ENCODE results near the gene OXA1L.
"Not testable (repeated sequence)": the region's sequence is repeated elsewhere in the genome, so short reads cannot be mapped to it uniquely, and the experiment has no call there.

Gene OXA1L

DNA sequence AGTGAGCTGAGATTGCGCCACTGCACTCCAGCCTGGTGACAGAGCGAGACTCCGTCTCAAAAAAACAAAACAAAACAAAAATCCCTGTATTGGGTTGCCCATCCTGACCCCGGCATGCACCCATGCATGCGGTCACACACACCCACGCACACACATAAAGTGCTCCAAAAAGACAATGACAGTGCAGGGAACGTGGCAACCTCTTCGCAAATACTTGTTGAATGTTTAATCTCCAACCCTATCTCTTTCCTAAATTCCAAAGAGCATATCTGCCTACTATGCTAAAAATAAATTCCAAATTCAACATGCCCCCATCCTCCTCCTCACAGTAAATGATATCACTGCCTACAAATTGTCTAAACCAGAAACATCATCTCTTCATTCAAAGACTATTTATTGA lies 35.2 kb downstream of the OXA1L start:
- DNase-seq: no peak

DNA sequence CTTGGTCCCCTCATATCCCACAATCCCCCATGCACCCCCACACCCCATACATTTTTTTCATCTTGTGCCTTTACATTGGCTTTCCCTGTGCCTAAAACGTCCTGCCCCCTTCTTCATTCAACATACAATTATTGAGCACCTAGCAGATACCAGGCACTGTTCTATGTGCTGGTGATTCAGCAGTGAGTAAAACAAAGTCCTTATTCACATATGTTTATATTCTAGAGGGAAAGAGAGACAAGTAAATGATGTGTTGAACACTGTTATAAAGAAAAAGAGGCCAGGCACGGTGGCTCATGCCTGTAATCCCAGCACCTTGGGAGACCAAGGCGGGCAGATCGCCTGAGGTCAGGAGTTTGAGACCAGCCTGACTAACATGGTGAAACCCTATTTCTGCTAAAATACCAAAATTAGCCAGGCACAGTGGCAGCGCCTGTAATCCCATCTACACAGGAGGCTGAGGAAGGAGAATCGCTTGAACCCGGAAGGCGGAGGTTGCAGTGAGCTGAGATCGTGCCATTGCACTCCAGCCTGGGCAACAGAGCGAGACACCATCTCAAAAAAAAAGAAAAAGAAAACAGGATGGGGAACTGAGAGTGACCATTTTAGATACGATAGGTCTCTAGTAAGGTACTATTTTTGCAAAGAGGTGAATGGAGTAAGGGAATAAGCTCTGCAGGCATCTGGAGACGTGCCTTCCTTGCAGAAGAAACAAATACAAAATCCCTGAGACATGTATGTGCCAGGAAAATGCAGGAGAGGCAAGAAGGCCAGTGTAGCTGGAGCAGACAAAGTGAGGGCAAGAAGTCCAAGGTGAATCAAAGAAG lies 36.6 kb downstream of the OXA1L start:
- no peak for DNase-seq

DNA sequence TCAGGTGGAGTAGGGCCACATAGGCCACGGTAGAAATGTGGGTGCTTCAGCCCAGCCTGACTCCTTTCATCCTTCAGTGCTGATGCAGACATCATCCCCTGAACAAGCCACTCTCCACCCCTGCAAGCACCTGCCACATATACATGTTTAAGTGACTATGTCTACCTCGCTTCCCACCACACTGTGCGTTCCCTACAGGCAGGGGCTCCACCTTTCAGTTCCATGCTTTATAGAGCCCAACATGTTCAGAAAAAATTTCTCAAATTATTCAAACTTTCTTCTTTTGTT lies 37.1 kb downstream of the OXA1L start:
- no peak for DNase-seq

DNA sequence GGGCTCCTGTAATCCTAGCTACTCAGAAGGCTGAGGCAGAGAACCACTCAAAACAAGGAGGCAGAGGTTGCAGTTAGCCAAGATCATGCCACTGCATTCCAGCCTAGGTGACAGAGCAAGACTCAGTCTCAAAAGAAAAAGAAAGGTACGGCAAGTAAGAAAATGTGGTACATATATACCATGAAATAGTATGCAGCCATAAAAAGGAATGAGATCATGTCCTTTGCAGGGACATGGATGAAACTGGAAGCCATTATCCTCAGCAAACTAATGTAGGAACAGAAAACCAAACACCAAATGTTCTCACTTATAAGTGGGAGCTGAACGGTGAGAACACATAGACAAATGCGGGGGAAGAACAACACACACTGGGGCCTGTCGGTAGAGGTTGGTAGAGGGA lies 38.7 kb downstream of the OXA1L start:
- DNase-seq: not testable (repeated sequence)

DNA sequence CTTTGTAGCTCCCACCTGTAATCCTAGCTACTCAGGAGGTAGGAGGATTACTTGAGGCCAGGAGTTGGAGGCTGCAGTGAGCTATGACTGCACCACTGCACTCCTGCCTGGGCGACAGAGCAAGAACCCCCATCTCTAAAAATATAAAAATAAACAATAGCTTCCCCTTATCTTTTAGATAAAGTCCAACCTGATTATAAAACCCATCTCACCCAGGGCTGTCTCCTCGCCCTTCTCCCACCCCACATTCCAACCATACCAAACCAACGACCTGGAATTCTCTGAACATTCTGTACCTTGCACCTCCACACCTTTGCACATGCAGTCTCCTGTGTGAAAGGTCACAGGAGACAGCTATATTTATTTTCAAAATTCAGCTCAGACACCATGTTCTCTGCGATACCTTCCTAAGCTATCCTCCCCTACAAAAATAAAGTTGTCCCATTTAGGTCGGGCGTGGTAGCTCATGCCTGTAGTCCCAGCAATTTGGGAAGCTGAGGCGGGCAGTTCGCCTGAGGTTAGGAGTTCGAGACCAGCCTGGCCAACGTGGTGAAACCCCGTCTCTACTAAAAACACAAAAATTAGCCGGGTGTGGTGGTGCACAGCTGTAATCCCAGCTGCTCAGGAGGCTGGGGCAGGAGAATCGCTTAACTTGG lies 41.1 kb downstream of the OXA1L start:
- no peak for DNase-seq

DNA sequence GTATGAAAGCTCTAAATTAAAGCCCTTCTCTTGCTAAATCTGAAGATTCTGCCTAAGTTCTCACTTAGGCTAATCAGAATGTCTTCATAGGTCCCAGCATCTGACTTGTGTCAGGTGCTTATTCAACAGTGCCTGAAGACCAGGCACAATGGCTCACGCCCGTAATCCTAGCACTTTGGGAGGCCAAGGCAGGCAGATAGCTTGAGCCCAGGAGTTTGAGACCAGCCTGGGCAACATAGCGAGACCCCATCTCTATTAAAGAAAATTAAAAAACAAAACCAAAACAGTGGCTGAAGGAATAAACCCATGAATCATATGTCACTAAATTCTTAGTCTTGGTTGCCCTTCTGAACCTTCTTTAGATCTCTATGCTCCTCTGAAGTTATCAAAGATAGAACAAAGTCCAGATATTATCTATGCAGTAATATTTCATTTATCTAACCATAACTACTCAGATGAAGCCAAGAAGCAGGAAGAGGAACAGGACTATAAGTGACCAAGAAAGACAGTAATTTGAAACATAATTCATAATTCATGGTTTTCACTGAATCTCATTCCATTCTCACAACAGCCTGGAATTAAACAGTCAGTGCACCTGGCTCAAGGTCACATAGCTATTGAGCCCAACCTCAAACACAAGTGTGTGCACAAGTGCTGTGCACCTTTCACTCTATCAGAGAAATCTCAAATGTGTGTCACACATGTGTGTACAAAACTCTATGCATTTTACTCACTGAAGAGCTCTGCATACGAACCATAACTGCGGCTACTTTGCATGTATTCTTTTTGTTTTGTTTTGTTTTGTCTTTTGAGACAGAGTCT lies 42.1 kb downstream of the OXA1L start:
- DNase-seq: no peak

DNA sequence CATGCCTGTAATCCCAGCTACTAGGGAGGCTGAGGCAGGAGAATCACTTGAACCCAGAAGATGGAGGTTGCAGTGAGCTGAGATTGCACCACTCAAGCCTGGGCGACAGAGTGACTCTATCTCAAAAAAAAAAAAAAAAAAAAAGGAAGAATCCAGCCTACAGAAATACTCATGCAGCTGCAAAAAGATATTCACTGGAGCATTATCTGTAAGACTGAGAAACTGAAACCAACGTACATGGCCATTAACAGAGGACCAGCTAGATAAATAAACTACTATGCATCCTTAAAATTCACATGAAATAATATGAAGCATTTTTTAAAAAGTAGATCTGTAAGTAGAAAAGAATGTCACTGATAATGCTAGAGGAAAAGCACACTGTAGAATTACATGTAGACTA lies 45.2 kb downstream of the OXA1L start:
- no peak for DNase-seq

DNA sequence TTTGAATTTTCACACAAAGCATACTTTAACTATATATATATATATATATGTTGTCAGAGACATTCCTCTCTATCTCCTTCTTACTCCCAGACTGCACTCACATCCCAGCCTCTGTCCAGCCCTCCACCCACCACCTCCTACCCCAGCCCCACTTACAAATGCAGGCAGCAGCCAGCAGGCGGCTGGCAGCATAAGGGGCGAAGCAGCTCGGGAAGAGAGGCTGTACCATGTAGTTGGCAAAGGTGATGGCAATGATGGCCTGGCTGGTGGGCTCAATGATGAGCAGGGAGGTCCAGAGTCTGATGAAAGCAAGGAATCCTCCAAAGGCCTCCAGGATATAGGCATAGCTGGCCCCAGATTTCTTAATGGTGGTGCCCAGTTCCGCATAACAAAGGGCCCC lies 46.3 kb downstream of the OXA1L start:
- DNase-seq: no peak

DNA sequence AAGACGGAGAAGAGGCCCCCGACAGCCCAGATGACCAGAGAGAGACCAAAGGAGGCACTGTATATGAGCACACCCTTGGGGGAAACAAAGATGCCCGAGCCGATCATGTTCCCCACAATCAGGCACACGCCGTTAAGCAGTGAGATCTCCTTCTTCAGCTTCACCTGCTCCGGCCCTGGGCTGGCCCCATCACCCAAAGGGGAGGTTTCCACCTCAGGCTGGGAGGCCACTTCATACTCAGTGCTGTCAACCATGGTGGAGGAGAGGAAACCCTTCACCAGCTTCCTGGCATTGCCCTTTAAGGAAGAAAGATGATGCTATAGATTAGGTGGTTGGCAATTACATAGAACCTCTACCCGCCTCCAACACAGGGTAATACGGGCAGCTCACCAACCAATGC lies 46.7 kb downstream of the OXA1L start:
- DNase-seq: no peak

DNA sequence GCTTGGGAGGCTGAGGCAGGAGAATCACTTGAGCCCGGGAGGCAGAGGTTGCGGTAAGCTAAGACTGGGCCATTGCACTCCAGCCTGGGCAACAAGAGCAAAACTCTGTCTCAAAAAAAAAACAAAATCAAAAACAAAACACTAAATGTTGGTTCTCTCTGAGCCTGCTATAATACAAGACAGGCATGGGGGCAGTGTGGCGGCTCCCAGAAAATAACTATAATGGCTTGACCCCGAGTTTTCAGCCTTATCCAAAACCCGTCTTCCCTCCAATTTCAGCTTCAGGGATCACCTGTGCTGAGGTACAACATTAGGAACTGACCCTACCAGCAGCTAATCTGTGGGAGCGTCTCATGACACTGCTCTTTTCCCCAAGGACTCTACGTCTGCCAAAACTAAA lies 47.9 kb downstream of the OXA1L start:
- DNase-seq: no peak

DNA sequence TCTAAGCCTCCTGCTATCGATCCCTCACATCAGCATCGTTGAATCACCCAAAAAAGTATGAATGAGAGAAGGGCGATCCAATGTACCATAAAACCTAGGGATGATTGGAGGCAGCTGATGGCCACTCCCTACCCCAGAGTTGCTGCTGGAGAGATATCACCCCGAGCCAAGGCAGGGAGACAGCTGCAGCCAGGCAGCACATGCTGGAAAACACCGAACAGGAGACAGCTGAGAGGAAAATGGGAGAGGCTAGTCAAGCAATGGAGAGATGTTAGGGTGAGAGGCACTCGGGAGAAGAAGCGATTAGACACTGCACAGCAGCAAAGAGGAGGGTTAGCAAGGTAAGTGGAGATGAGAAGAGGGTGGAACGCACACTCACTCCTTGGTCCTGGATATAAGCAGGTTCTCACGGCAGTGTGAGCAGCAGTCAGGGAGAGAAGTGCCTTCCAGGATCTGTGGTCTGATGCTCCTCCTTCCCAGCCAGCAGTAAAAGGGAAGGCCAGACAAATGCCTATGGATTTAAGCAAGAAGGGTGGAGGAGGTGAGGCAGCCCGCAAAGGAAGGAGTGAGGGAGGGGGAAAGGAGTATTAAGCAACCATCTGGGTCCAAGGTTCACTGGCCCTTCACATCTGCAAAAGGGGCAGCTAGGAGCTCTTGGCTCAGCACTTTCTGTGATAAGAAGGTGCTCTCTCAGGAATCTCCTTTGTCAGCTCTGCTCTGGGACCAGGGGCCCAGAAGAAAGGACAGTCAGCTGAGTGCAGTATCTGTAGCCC lies 48.6 kb downstream of the OXA1L start, which contains the start of gene SLC7A7:
Gene SLC7A7, minus strand, starts transcription at position 495 of the 773 bp plus-strand sequence. CDS start 2,037 bp downstream, outside the sequence.
- no peak for DNase-seq

DNA sequence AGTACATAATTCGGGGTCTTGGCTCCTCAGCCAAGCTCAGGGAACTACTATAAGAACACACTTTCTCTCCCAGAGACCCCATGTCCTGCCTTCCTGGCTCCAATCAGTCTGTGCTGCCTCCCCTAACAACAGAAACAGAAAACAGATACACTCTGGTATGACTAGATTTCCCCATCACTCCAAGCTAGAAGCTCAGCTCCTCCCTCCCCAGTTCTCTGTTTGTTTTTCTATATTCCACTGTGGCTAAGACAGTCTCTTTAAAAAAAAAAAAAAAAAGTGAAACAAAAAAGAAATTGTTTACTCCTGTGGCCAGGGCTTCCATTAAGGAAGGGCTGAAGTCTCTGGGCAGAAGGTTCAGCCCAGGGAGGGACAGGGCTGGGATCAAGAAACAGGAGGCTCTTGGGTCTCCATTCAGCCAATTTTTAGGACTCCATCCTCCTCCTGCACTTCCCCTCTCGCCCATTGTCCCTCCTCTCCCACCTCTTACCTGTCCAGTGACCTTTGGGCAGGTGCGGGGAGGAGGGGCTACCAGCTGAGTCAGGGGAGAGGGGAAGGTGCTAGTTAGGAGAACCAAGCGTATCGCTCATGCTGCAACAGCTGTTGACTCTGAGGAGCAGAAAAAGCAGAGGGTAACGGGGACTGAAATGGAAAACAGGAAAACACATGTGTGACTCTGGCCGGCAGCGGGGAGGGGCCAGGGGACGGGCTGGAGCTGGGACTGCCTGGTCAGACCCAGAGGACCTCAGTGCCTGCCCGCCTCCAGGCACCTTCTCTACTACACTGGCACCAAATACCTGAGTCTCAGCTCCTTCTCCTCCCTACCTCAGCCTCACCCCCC lies 52.9 kb downstream of the OXA1L start:
- DNase-seq: no peak

DNA sequence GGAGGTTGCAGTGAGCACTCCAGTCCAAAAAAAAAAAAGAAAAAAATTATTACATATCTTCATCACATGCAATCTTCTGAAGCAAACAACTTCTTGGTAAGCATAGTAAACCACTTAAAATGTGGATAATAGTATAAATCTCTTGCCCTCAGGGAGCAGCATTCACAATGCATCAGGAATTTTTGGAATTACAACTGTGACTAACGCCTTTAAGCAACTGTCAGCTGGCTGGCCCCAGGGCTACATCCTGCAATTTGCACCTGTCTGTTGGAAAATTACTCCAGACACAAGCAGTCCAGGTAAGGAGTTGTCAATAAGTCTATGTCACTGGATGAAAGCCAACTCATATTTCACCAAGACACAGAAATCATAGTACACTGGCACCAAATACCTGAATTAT lies 54.2 kb downstream of the OXA1L start:
- DNase-seq: no peak

DNA sequence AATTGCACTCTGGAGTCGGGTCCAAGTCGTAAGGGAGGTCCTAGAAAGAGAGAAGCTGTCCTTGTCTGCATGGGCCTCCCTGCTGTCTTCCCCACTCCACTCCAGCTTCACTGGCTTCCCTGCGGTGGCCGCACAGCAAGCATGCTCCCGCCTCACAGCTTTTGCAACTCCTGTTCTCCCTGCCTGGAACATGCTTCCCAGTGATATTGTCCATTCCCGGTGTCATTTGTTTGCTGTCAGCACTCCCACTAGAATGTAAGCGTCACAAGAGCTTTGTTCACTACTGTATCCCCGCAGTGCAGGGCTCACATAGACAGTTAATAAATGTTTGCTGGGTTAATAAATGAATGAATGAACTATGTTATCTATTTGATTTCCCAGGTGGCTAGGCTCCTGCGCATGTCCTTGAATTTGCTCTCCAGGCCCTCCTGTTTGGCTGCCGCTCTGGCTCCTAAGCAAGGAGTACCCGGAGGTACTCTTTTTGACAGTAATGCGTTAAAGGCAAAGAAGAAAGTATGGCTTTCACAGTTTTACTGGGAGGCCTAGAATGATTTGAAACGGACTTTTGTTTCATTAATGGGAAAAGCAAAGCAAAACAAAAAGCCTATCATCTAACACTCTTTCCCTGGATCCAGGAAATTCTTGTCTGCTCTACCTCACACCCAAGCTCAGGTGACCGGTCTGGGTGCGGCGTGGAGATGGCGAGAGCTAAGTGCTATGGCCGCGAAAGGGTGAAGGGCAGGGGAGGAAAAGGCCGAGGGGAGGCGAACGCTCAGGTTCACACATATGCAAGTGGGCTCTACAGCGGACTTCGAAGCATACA lies 54.9 kb downstream of the OXA1L start:
- DNase-seq: no peak

DNA sequence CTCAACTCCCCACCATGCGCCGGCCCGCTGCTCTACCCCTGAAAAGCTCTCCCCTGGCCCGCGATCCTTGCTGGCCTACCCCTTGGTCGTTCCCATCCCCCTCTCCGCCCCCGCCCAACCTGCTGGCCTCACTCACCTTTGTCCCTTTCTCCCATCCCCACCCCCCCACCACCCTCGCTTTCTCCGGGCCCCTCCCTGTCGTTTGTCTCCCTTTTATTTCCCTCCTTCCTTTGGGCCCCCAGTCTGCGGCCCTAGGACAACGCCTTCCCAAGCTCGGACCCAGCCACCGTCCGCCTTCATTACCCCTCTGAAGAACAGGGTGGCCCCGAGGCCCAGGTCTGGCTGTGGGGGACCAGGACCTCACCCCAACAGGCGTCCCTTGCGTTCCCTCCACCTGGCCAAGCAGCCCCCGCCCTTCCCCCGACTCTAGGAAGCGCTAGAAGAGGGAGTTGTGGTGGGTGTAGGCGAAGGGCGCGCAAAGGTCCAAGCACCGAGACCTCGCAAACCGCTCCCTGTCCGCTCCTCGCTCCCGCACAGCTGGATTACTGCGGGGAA lies 55.6 kb downstream of the OXA1L start:
- no peak for DNase-seq
